Stimulated activated CD8-positive, alpha-beta memory T cell treated with anti-CD3 and anti-CD28 coated beads, Interleukin-15, amount 100 ng/mL, for 48 hours (primary cell): ENCODE measurements around the gene HJV.
A peak's percentile ranks its signal among the peaks of the same experiment; 100 is the strongest.

ENCODE experiments used
- DNase-seq, 2 donors: peaks; one replicate each; pipeline ENCODE4 v3.0.0-alpha.2; 2020; ENCODE audit warnings: low read depth in 2 of 2

The HJV gene

DNA sequence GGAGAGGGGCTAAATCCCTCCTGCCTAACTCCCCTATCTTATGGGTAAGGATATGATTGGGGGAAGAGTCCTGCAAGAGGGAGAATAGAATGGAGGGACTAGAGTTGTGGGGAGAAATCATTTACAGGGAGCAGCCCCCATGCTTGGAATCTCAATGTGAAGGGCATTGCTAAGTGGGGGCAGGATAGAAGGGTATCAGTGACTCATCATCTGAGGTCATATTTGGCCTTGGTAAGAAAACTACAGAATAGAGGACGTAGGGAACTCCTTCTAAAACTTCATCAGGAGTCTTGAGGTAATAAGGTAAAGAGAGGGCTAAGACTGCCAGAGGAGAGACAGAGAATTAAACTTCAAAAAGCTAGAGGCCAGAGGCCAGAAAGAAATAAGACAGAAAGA, 487 bp downstream of the HJV start:
- no peak for DNase-seq

DNA sequence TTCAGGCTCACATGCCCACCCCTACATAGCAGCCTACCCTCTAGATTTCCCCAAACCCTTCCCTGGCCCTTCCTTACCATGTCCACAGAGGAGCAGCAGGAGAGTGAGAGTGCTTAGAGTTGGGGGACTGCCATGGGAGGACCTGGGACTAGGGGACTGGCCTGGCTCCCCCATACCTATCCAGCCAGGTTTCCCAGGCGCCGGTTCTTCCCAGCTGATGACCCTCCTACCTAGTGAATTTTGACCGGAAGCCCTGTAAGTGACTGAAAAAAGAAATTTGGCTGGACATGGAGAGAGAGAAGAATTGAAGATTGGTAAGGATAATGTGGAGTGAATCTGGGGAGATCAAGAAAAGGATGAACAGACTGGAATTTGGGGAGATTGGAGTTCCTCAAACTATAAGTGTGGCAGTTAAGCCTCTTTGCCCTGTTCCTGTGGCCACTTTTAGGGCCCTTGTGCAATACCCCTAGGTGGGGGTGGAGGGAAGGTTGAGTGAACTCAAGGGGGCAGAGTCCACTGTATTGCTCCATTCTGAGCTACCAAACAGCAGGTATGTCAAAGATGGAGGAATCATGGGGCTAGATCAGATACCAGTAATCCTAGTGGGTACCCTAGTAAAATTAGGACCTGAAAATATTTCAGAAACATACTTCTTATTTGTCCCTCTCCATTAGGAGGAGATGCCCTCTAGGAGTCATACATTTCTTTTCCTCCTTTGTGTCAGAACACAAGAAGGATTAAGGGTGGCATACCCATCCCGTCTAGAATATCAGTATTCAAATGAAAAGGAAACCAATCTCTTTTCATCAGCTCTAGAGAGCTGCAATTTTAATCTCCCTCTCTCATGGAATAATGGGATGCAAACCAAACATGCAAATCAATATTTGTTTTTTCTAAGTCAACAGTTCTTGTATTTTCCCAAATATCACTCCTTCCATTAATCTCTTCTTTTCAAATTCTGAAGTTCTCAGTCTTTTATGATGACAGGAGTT, 1.2 kb downstream of the HJV start:
- no peak for DNase-seq

DNA sequence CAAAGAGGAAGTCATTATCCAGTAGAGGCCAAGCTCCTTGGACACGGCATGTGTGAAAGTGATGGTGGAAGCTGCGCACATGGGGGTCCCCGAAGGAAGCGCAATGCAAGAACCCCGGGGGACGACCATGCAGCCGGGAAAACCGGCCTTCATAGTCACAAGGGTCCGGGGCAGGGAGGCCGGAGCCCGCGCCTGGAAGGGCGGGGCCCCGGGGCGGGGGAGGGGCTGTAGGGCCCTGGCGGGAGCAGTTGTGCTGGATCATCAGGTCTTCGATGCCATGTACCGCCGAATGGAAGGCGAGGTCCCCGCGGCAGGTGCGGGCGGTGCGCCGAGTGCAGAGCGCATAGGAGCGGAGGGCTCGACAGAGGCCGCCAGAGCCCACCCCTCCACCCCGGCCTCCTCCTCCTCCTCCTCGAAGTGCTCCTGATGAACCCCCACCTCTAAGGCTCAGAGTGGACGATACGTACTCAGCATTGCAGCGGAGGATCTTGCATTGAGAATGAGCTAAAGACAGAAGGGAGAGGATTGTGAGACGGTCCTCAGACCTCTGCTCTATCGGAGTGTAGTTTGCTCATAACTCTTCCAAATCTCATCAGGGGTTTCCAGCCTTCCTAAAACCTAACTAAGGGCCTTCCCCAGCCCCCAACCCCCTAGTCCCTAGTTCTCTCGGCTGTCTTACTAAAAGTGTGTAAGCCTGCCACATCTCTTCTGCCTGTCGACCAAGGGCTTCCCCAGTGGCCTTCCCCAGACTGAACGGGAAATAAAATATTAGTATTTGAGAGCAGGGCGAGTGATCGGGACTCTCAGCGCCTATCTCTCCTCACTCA, 2.1 kb downstream of the HJV start:
- no peak for DNase-seq

DNA sequence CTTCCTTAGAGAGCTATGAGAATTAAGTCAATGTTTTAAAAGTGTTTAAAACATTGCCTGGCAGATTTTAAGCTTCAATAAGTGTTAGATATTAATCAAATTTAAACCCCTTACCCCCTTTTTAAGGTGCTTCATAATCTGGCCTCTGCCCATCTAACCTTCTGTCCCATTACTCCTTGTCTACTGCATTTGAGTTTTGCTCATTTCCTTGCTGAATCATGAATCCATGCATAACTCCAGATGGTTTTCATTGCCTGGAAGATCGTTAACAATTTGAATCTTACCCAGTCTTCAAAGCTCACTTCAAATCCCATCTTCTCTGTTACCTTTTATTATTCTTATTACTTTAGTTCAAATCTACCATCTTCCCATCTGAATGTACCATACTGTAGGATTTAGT, 4.6 kb downstream of the HJV start:
- DNase-seq, result no peak

DNA sequence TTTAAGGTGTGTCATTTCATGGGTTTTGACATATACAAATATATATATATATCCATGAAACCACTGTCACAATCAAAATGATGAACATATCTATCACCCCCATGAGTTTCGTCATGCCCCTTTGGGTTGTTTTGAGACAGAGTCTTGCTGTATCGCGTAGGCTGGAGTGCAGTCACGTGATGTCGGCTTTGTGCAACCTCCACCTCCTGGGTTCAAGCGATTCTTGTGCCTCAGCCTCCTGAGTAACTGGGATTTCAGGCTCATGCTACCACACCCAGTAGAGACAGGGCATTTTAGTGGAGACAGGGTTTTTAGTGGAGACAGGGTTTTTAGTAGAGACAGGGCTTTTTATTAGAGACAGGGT, 8.0 kb downstream of the HJV start:
- no peak for DNase-seq

DNA sequence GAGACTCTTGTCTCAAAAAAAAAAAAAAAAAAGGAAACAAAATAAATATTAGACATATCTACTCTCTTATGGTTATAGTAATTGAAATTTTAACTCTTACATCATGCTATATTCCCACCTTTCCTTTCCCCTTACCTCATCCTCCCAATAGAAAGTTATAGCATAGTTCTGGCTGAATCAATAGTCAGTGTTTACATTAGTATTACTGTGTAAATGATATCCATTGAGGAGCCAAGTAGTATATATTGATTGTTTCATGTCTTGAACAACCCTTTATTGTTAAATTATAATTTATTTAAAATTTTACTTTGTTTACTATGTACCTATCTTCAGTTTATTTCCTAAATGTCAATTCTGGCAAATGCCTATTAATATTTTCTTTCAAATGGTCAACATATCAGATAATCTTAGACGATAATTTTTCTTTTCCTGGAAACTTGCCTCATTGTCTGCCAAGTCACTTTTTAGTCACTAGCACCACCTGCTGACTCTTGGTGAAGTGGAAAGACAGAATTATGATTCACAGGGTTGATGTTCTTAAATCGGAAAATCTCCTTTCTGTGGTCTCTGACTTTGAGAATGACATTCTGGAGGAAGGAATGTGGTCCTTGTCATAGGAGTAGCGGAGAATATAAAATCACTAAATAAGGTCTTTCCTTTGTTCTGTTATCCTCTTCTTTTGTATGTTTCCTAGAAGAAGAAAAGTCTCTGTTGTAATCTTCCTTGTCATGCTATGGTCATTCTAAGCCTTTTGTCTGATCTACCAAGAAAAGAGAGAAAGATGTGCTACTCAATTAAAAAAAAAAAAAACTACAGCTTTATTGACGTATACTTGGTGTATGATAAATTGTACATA, 8.6 kb downstream of the HJV start:
- no peak for DNase-seq

DNA sequence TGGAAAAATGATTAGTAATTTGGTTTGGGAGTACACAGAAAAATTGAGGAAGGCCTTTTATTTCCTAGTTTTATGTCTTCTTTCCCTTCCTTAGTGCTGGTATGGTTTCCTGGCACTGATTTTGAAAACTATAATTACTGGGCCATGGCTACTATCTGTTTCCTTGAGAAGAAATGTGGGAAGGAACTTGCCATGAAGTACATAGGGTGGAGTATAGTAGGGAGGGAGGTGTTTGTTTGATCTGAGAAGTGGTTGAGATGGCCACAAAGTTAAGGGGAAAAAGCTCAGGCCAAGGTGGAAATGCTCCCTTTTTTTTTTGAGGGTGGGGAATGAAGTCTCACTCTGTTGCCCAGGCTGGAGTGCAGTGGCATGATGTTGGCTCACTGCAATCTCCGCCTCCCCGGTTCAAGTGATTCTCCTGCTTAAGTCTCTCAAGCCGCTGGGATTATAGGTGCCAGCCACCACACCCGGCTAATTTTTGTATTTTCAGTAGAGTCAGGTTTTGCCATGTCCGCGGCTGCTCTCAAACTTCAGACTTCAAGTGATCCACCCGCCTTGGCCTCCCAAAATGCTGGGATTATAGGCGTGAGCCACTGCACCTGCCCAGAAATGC, 11.3 kb downstream of the HJV start:
- DNase-seq, result no peak

DNA sequence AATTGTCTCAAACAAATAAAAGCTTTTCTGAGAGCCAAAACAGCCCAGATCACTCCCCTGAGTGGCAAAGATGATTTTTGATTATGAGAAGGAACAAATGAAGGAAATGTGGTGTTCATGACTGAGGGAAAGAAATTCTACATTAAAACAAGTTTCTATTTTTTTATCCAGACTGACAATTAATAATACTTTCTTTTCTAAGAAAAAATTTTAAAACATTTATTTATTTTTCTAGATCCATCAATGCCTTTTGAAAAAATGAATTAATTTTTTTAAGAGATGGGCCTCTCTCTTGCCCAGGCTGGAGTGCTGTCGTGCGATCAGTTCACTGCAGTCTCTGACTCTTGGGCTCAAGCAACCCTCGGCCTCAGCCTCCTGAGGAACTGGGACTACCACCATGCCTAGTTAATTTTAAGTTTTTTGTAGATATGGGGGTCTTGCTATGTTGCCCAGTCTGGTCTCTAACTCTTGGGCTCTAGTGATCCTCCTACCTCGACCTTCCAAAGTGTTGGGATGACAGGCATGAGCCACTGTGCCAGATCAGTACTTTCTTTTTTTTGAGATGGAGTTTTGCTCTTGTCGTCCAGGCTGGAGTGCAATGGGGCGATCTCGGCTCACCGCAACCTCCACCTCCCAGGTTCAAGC, 13.9 kb downstream of the HJV start:
- DNase-seq, result no peak

DNA sequence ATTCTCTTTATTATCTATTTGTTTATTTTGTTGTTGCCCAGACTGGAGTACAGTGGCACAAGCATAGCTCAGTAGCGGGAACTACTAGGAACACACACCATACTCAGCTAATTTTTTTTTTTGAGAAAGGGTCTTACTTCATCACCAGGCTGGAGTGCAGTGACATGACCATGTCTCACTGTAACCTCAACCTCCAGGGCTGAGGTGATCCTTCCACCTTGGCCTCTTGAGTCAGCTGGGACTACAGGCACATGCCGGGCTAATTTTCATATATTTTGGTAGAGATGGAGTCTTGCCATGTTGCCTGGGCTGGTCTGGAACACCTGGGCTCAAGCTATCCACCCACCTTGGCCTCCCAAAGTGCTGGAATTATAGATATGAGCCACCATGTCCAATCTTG, 19.8 kb downstream of the HJV start:
- no peak for DNase-seq

DNA sequence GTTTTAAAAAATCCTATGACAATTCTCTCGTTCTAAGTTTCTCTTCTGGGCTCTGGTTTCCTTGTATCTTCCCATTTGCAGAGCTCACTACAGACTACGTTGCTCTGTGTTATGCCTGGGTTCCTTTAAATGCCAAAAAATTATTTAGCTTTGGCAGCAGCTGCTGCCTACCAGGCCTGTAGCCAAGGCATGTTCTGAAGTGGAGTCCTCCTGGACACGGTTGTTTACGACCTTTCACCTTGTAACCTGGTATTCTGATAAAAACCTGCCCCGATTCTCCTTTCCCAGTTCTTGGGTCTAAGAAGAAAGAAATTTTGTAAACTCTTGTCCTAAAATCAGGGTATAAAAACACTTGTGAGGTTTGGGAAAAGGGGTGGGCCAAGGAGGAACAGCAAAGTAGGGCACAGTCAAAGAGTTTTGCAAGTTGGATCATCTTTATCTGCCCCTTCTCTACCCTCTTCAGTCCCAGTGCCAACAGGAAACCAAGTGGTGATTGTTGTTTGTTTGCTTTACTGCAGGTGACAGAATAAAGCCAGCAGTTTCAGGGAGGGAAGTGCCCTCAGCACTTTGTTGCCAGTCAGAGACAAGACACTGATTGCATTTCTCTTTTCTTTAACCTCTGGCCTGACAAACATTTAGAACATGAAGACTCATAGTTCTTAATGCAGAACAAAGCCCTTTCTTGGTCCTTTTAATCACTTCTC, 22.1 kb downstream of the HJV start:
- DNase-seq, result no peak

DNA sequence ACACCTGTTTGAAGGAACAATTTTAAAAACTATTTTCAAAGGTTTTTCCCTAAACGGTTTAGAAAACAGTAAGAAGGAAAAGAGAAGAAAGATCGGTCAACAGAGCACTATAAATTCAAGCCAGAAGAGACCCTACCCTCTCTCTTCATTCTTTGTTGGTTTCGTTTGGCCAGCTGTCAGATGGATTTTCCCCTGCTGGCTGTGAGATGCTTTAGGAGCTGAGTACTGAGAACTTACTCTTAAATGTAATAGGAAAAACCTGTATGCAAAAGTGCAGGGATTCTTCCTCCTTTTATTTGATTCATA, 23.9 kb downstream of the HJV start:
- DNase-seq, result no peak

DNA sequence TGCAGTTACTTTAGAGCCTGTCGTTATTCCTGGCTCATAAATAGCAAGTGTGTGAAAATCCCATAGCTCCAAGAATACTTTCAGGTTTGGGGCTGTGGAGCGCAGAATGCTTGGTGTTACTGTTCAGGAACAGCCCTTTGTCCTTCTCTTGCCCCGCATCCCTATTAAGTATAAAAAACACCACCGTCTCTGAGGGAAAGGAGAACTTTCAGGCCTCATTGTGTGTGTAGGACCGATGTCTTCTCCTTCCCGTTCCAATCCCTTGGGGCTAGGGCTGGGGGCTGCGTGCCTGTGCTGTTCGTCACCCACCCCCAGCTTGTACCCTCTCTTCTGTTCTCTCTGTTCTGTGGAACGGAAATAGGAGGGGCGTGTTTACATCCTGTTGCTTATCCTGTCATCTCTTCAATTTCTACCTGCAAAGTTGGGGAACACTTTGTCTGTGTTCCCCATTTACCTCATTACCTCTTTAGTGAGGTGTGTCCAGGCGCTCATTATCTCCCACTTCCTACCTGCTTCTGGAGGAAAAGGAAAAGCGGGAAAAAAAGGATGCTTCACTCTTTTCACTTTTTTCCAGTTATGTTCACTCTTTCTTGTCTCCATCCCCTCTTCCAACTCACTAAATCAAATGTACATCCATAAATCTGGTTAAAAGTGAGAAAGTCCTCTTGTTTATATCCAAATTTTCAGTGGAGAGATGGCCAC, 24.4 kb downstream of the HJV start:
- peak in 1 of 2 donors; percentile 33 for DNase-seq

DNA sequence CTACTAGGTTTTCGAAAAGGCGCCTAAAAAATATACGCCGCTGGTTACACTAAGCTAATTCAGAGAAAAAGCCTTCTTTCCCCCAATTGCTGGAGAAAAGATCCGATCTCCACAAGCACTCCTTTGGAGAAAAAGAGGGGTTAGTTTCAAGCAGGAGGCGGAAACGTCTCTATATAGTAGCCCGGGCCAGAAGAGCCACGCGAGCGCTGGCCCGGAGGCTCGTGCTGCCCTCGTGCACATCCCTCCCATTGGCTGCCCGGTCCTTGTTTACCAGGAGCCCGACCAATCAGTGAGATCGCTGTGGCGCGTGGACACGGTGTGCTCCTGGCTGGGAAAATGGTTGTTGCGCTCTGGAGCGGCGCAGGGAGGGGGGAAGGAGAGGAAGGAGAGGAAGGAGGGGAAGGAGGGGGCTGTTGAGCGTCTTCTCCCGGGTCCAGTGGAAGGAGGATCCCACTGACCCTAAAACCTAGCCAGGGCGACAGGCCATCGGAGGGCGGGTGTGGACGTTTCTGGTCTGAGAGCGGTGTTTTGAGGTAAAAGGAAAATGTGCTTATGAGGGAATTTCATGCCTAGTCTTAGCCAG, 25.0 kb downstream of the HJV start, which contains the start of gene TXNIP:
Gene TXNIP, minus strand, starts transcription at position 147 of the 583 bp plus-strand sequence. CDS start 313 bp downstream, outside the sequence.
- DNase-seq, result peak; percentile 92

DNA sequence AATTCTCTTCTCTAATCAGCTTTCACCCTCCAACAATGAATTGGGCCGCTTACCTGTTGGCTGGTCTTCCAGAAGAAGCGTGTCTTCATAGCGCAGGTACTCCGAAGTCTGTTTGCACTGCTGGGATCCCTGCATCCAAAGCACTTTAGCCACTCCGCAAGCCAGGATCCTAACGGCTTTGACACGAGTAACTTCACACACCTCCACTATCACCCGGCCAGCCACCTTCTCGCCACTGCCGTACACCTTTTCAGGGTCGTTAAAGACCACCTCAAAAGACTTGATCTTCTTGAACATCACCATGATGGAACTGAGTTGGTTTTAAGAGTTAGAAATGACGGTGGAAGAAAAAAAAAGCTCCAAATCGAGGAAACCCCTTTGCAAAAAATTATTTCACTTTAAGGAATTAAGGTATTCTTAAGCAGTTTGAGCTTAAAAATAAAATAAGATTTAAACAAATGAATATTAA, 25.5 kb downstream of the HJV start:
- no peak for DNase-seq

DNA sequence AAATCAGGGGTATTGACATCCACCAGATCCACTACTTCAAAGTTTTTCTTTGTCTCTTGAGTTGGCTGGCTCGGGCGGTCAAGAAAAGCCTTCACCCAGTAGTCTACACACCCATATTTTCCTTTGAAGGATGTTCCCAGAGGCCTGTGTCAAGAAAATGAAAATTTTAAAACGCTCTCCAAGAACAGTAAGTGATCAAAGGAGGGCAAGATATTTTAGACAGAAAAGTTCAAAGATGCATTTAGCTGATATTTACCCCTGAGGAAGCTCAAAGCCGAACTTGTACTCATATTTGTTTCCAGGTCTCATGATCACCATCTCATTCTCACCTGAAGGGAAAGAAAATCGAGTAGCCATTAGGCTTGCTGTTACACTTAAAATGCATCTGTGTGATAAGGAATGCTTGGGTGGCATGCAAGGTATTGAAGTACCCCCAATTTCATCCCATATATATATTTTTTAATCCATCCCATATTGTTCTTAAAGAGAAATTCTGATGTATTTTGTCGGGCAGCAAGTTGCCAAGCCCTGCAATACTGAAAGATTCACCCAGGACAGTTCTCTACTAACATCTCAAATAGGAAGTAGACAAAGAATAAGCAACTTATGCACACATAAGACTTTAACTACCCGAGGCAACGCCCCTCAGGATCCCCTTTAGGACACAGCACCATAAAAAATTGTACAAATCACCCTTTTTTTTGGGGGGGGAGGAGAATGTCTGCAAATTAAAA, 26.2 kb downstream of the HJV start:
- no peak for DNase-seq

DNA sequence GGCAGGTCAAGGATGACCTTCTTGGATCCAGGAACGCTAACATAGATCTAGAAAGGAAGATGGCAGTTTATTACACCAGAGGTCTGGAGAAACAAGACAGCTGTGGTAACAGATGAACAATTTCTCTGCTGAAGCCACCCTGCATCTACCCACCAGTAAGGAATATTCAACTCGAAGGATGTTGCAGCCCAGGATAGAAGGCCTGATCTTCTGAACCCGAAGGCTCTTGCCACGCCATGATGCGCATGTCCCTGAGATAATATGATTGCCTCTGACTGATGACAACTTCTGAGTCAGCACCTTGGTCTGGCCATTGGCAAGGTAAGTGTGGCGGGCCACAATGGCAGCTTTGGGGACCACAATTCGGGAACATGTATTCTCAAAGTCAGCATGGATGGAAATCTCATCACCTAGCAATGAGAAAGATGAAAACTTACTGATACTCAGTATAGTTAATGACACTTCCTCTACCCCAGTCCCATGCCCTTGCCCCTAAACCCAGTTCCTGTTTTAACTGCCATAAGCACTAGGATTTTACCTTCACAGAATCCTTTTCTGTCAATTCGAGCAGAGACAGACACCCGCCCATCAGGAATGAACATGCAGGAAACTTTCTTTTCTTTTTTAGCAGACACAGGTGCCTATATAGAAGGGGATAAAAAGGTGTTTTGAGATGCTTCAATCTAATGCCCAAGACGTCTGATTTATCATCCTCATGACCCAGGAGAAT, 27.0 kb downstream of the HJV start:
- peak; percentile 32 to 39 for DNase-seq

DNA sequence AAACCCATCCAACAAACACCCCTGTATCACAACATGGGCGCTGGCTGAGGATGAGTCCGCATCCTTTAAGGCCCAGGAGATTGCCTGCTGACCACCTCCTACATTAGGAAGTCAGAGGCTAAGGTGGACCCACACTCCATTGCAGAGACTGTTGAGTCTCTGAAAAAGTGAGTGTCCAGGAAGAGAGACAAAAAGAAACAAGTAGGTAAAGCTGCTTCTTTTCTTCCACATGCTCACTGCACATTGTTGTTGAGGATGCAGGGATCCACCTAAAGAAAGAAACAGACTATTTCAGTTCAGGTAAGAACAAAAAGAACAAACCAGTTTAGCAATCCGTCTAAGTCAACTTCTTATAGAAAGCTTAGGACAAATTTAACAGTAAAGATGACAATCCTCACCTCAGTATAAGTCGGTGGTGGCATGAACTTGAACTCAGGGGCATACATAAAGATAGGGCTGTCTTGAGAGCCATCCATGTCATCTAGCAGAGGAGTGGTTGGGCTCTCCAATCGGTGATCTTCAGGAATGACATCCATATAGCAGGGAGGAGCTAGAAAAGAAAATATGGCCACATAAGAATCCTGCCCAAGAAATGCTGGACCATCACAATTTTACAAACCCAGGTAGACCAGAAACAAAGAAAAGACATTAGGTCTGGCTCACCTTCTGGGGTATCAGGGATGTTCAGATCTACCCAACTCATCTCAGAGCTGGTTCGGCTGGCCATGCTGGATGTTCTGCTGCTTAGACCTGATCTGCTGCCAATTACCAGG, 27.7 kb downstream of the HJV start:
- DNase-seq, result no peak
